Measurements from ENCODE around the gene TJP3.

DNA sequence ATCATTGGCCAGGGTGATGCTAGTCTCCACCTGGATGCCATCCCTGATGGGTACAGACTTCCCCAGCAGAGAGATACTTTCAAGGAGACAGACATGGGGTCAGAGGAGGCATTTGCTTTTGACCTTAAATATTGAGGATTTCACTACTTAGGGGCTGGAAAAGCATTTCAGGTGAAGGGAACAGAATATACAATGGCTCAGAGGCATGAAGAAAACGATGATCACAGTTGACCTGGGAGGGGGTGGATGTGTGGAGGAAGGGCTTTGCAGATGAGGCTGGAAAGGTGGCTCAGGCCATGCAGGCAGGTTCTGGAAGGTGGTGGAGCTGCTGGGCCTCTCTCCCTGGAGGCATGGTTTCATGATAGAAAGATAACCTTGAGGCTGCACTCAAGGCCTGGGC lies 74.1 kb downstream of the TJP3 start:
- TF ChIP-seq EZH2 (IDR thresholded peaks at IDR 0.05; ENCODE audit: insufficient read depth, low read length) = no peak
- TF ChIP-seq, protein P1, sequence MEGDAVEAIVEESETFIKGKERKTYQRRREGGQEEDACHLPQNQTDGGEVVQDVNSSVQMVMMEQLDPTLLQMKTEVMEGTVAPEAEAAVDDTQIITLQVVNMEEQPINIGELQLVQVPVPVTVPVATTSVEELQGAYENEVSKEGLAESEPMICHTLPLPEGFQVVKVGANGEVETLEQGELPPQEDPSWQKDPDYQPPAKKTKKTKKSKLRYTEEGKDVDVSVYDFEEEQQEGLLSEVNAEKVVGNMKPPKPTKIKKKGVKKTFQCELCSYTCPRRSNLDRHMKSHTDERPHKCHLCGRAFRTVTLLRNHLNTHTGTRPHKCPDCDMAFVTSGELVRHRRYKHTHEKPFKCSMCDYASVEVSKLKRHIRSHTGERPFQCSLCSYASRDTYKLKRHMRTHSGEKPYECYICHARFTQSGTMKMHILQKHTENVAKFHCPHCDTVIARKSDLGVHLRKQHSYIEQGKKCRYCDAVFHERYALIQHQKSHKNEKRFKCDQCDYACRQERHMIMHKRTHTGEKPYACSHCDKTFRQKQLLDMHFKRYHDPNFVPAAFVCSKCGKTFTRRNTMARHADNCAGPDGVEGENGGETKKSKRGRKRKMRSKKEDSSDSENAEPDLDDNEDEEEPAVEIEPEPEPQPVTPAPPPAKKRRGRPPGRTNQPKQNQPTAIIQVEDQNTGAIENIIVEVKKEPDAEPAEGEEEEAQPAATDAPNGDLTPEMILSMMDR (IDR thresholded peaks at IDR 0.05; ENCODE audit: insufficient read depth, low read depth, low read length) = no peak

Data from astrocyte (in vitro differentiated cells and primary cell).